ENCODE results near the gene SCAMP4.

Gene SCAMP4

DNA sequence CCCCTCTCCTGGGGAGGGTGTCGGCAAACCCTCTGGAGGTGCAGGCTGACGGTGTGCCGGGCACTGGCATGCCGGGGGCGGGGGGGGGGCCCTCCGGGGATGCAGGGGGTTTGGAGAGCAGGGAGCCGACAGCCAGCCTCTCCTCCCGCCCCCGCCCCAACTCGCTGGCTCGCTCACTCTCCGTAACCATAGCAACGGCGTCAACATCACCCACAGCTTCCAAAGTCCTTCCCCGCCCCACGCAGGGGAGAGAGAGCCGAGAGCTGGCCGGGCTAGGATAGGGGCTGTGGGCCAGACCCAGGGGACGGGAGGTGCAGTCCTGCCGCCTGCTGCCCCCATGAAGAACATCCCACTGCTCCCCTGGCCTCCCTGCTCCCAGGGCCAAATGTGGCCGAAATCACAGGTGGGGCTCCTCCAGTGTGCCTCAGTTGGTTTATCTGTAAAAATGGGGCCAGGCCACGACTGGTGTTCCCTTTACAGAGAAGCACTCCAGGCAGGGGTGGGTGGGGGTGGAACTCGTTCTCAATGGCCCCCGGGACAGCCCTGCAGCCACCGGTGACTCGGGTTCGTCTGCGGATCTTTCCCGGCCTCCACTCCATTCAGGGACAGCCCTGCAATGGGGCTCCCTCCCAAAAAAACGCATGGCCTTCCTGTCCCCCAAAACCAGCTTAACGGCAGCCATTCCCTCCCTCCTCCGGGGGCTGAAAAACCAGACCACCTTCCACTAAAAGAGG lies 45.0 kb upstream of the SCAMP4 start:
- no peak for ATAC-seq
- TF ChIP-seq ESRRG (CRISPR knock-in tag; IDR thresholded peaks at IDR 0.05) (no peak), RARB (CRISPR knock-in tag; IDR thresholded peaks at IDR 0.05) (no peak), ZC3H10 (CRISPR knock-in tag; IDR thresholded peaks at IDR 0.05) (no peak), ZFP3 (CRISPR knock-in tag; IDR thresholded peaks at IDR 0.05) (no peak), OSR1 (CRISPR knock-in tag; IDR thresholded peaks at IDR 0.05) (no peak), TCF4 (CRISPR knock-in tag; IDR thresholded peaks at IDR 0.05; ENCODE audit: borderline replicate concordance) (no peak), BACH2 (CRISPR knock-in tag; IDR thresholded peaks at IDR 0.05; ENCODE audit: borderline replicate concordance) (no peak), SNAI2 (CRISPR knock-in tag; IDR thresholded peaks at IDR 0.05) (no peak), ZNF8 (CRISPR knock-in tag; IDR thresholded peaks at IDR 0.05) (no peak)
- TF ChIP-seq, protein P1, sequence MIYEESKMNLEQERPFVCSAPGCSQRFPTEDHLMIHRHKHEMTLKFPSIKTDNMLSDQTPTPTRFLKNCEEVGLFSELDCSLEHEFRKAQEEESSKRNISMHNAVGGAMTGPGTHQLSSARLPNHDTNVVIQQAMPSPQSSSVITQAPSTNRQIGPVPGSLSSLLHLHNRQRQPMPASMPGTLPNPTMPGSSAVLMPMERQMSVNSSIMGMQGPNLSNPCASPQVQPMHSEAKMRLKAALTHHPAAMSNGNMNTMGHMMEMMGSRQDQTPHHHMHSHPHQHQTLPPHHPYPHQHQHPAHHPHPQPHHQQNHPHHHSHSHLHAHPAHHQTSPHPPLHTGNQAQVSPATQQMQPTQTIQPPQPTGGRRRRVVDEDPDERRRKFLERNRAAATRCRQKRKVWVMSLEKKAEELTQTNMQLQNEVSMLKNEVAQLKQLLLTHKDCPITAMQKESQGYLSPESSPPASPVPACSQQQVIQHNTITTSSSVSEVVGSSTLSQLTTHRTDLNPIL (CRISPR knock-in tag; IDR thresholded peaks at IDR 0.05; ENCODE audit: low read depth), result no peak
- TF ChIP-seq, protein P2, sequence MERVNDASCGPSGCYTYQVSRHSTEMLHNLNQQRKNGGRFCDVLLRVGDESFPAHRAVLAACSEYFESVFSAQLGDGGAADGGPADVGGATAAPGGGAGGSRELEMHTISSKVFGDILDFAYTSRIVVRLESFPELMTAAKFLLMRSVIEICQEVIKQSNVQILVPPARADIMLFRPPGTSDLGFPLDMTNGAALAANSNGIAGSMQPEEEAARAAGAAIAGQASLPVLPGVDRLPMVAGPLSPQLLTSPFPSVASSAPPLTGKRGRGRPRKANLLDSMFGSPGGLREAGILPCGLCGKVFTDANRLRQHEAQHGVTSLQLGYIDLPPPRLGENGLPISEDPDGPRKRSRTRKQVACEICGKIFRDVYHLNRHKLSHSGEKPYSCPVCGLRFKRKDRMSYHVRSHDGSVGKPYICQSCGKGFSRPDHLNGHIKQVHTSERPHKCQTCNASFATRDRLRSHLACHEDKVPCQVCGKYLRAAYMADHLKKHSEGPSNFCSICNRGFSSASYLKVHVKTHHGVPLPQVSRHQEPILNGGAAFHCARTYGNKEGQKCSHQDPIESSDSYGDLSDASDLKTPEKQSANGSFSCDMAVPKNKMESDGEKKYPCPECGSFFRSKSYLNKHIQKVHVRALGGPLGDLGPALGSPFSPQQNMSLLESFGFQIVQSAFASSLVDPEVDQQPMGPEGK (CRISPR knock-in tag; IDR thresholded peaks at IDR 0.05; ENCODE audit: borderline replicate concordance), result no peak
- TF ChIP-seq, protein P3, sequence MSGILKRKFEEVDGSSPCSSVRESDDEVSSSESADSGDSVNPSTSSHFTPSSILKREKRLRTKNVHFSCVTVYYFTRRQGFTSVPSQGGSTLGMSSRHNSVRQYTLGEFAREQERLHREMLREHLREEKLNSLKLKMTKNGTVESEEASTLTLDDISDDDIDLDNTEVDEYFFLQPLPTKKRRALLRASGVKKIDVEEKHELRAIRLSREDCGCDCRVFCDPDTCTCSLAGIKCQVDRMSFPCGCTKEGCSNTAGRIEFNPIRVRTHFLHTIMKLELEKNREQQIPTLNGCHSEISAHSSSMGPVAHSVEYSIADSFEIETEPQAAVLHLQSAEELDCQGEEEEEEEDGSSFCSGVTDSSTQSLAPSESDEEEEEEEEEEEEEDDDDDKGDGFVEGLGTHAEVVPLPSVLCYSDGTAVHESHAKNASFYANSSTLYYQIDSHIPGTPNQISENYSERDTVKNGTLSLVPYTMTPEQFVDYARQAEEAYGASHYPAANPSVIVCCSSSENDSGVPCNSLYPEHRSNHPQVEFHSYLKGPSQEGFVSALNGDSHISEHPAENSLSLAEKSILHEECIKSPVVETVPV (CRISPR knock-in tag; IDR thresholded peaks at IDR 0.05), result no peak
- TF ChIP-seq, protein P4, sequence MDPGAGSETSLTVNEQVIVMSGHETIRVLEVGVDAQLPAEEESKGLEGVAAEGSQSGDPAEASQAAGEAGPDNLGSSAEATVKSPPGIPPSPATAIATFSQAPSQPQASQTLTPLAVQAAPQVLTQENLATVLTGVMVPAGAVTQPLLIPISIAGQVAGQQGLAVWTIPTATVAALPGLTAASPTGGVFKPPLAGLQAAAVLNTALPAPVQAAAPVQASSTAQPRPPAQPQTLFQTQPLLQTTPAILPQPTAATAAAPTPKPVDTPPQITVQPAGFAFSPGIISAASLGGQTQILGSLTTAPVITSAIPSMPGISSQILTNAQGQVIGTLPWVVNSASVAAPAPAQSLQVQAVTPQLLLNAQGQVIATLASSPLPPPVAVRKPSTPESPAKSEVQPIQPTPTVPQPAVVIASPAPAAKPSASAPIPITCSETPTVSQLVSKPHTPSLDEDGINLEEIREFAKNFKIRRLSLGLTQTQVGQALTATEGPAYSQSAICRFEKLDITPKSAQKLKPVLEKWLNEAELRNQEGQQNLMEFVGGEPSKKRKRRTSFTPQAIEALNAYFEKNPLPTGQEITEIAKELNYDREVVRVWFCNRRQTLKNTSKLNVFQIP (CRISPR knock-in tag; IDR thresholded peaks at IDR 0.05; ENCODE audit: borderline replicate concordance, low read depth), result no peak

DNA sequence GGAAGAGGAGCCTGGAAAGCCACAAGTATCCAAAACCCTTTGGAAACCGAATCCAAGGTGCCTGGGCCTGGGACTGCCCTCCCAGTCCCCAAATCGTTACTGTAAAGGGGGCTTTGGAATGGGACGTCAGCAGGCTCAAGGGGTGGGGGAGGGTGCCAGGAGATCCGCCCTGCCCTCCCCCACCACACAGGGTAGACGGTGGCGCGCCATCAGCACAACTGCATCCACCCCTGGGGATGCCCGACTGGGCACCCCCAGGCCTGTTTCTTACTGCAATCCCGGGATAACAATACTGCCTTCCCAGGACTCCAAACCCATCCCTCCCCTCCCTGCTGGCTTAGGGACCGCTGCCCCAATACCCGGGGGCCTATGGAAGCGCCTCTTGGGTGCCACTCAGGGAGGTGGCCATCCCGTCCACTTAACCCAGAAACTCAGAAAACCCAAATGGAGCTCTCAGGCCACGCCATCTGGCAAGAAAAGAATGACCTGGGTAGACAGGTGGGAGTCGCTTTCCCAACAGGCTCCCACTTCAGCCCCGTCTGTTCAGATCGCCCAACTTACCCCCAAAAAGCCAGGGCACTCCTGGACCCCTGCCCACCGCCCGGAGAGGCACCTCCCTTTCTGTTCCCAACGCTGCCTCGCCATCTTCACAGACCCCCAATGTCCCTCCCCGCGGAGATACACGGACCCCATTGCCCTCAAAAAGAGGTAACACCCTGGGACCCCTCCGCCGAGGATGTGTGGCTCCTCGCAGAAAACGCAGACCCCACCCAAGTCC lies 44.2 kb upstream of the SCAMP4 start:
- ATAC-seq, result no peak
- TF ChIP-seq ZFP3 (CRISPR knock-in tag; IDR thresholded peaks at IDR 0.05) (no peak), SNAI2 (CRISPR knock-in tag; IDR thresholded peaks at IDR 0.05) (no peak), ARNTL (CRISPR knock-in tag; IDR thresholded peaks at IDR 0.05; ENCODE audit: borderline replicate concordance, low read depth) (no peak), ISL1 (CRISPR knock-in tag; IDR thresholded peaks at IDR 0.05) (no peak), TCF4 (CRISPR knock-in tag; IDR thresholded peaks at IDR 0.05; ENCODE audit: borderline replicate concordance) (no peak), ZNF70 (CRISPR knock-in tag; IDR thresholded peaks at IDR 0.05) (no peak), GLIS3 (CRISPR knock-in tag; IDR thresholded peaks at IDR 0.05) (no peak), ZNF565 (CRISPR knock-in tag; conservative IDR thresholded peaks at IDR 0.05; ENCODE audit: low read depth) (no peak)
- TF ChIP-seq, protein P5, sequence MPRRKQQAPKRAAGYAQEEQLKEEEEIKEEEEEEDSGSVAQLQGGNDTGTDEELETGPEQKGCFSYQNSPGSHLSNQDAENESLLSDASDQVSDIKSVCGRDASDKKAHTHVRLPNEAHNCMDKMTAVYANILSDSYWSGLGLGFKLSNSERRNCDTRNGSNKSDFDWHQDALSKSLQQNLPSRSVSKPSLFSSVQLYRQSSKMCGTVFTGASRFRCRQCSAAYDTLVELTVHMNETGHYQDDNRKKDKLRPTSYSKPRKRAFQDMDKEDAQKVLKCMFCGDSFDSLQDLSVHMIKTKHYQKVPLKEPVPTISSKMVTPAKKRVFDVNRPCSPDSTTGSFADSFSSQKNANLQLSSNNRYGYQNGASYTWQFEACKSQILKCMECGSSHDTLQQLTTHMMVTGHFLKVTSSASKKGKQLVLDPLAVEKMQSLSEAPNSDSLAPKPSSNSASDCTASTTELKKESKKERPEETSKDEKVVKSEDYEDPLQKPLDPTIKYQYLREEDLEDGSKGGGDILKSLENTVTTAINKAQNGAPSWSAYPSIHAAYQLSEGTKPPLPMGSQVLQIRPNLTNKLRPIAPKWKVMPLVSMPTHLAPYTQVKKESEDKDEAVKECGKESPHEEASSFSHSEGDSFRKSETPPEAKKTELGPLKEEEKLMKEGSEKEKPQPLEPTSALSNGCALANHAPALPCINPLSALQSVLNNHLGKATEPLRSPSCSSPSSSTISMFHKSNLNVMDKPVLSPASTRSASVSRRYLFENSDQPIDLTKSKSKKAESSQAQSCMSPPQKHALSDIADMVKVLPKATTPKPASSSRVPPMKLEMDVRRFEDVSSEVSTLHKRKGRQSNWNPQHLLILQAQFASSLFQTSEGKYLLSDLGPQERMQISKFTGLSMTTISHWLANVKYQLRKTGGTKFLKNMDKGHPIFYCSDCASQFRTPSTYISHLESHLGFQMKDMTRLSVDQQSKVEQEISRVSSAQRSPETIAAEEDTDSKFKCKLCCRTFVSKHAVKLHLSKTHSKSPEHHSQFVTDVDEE (CRISPR knock-in tag; IDR thresholded peaks at IDR 0.05), result no peak
- TF ChIP-seq, protein P4 (CRISPR knock-in tag; IDR thresholded peaks at IDR 0.05; ENCODE audit: borderline replicate concordance, low read depth), result no peak
